Measurements from ENCODE around the gene ATP8A1. TPM values are rescaled to one million over a fixed set of nuclear protein-coding genes. Genes with fewer than 3 reads are reported as not detected.

Gene ATP8A1
- total and polyA plus RNA-seq, 4 donors, result 0.65 to 15.9 (median 5.9) TPM

- no peak overlapping the region for H3K27ac ChIP-seq (ENCODE audit: low read depth in 1 of 2, low read length in 2 of 2)
- H3K36me3 ChIP-seq (ENCODE audit: control insufficient read depth in 4 of 4, insufficient read depth in 3 of 4, low read depth in 1 of 4, low read length in 3 of 4), result no peaks in the 10 kb centered on the region
- WGBS, result 85% methylated on average over 8 of the region's 8 CpGs
- DNase-seq (ENCODE audit: low spot score), result no peak
- H3K27me3 ChIP-seq (ENCODE audit: control insufficient read depth in 4 of 4, insufficient read depth in 4 of 4, low read length in 3 of 4), result peaks cover 0 to 4% (median 0%) of the 10 kb centered on the region in 4 donors
- no peak overlapping the region for H3K4me3 ChIP-seq (ENCODE audit: low read depth in 1 of 3, low read length in 3 of 3)
- no peak overlapping the region for H3K9ac ChIP-seq (ENCODE audit: low read depth in 1 of 2, low read length in 2 of 2)
- no peaks in the 10 kb centered on the region for H3K9me3 ChIP-seq (ENCODE audit: control insufficient read depth in 4 of 4, low read length in 3 of 4)
- peaks cover 0 to 8% (median 0%) of the 10 kb centered on the region in 4 donors for H3K4me1 ChIP-seq (ENCODE audit: control insufficient read depth in 4 of 4, insufficient read depth in 4 of 4, low read length in 3 of 4)
- TF ChIP-seq MAX (IDR thresholded peaks at IDR 0.05), result no peak
- TF ChIP-seq YY1 (IDR thresholded peaks at IDR 0.05), result no peak
- no peak for TF ChIP-seq RAD21 (IDR thresholded peaks at IDR 0.05)
- TF ChIP-seq ATF3 (IDR thresholded peaks at IDR 0.05), result no peak
- no peak for TF ChIP-seq NR2F2 (IDR thresholded peaks at IDR 0.05)
- no peak for TF ChIP-seq CTCF (IDR thresholded peaks at IDR 0.05; ENCODE audit: low read depth, low read length, missing input control)
These were observed 295.4 kb downstream of the ATP8A1 start for GRCh38 chr4:42361456-42361855.

- no peak overlapping the region for H3K9ac ChIP-seq (ENCODE audit: low read depth in 1 of 2, low read length in 2 of 2)
- no peaks in the 10 kb centered on the region for H3K36me3 ChIP-seq (ENCODE audit: control insufficient read depth in 4 of 4, insufficient read depth in 3 of 4, low read depth in 1 of 4, low read length in 3 of 4)
- H3K4me3 ChIP-seq (ENCODE audit: low read depth in 1 of 3, low read length in 3 of 3), result no peak overlapping the region
- TF ChIP-seq NR2F2 (IDR thresholded peaks at IDR 0.05), result peak; percentile 87
- TF ChIP-seq FOXA1 (IDR thresholded peaks at IDR 0.05), result no peak
- no peak for TF ChIP-seq SP1 (IDR thresholded peaks at IDR 0.05)
- no peak for TF ChIP-seq MAX (IDR thresholded peaks at IDR 0.05)
- TF ChIP-seq EGR1 (IDR thresholded peaks at IDR 0.05; ENCODE audit: low read depth in 2 of 2), result no peak
- TF ChIP-seq ATF3 (IDR thresholded peaks at IDR 0.05), result no peak
- no peak for TF ChIP-seq RAD21 (IDR thresholded peaks at IDR 0.05)
- 48% methylated on average over 2 of the region's 2 CpGs for WGBS
- peaks cover 0 to 4% (median 1%) of the 10 kb centered on the region in 4 donors for H3K27me3 ChIP-seq (ENCODE audit: control insufficient read depth in 4 of 4, insufficient read depth in 4 of 4, low read length in 3 of 4)
- no peak for DNase-seq (ENCODE audit: low spot score)
- no peaks in the 10 kb centered on the region for H3K9me3 ChIP-seq (ENCODE audit: control insufficient read depth in 4 of 4, low read length in 3 of 4)
- H3K27ac ChIP-seq (ENCODE audit: low read depth in 1 of 2, low read length in 2 of 2), result no peak overlapping the region
- peaks cover 0 to 8% (median 0%) of the 10 kb centered on the region in 4 donors for H3K4me1 ChIP-seq (ENCODE audit: control insufficient read depth in 4 of 4, insufficient read depth in 4 of 4, low read length in 3 of 4)
These were observed 296.6 kb downstream of the ATP8A1 start for GRCh38 chr4:42360256-42360669.

- H3K4me3 ChIP-seq (ENCODE audit: low read depth in 1 of 3, low read length in 3 of 3), result no peak overlapping the region
- no peak overlapping the region for H3K27ac ChIP-seq (ENCODE audit: low read depth in 1 of 2, low read length in 2 of 2)
- TF ChIP-seq FOXA1 (IDR thresholded peaks at IDR 0.05) (no peak), ATF3 (IDR thresholded peaks at IDR 0.05) (no peak)
- H3K36me3 ChIP-seq (ENCODE audit: control insufficient read depth in 4 of 4, insufficient read depth in 3 of 4, low read depth in 1 of 4, low read length in 3 of 4), result no peaks in the 10 kb centered on the region
- H3K9ac ChIP-seq (ENCODE audit: low read depth in 1 of 2, low read length in 2 of 2), result no peak overlapping the region
- peaks cover 0 to 8% (median 0%) of the 10 kb centered on the region in 4 donors for H3K4me1 ChIP-seq (ENCODE audit: control insufficient read depth in 4 of 4, insufficient read depth in 4 of 4, low read length in 3 of 4)
- peaks cover 0 to 4% (median 1%) of the 10 kb centered on the region in 4 donors for H3K27me3 ChIP-seq (ENCODE audit: control insufficient read depth in 4 of 4, insufficient read depth in 4 of 4, low read length in 3 of 4)
- no peak for DNase-seq (ENCODE audit: low spot score)
- no peaks in the 10 kb centered on the region for H3K9me3 ChIP-seq (ENCODE audit: control insufficient read depth in 4 of 4, low read length in 3 of 4)
- WGBS, result 40% methylated on average over 5 of the region's 5 CpGs
These were observed 297.2 kb downstream of the ATP8A1 start for GRCh38 chr4:42359711-42360110.

Other genes with a start within 250 kb of the ATP8A1 start
- not detected for gene GRXCR1, start 235.6 kb upstream of the ATP8A1 start, total RNA-seq
- gene GRXCR1, start 235.6 kb upstream of the ATP8A1 start, polyA plus RNA-seq, result not detected